ENCODE measurements around the gene ZSCAN26. TPM values are rescaled to one million over a fixed set of nuclear protein-coding genes. Genes with fewer than 3 reads are reported as not detected.
A peak's percentile ranks its signal among the peaks of the same experiment; 100 is the strongest.

The ZSCAN26 gene
- total RNA-seq, 1 donor = 20.8 TPM

DNA sequence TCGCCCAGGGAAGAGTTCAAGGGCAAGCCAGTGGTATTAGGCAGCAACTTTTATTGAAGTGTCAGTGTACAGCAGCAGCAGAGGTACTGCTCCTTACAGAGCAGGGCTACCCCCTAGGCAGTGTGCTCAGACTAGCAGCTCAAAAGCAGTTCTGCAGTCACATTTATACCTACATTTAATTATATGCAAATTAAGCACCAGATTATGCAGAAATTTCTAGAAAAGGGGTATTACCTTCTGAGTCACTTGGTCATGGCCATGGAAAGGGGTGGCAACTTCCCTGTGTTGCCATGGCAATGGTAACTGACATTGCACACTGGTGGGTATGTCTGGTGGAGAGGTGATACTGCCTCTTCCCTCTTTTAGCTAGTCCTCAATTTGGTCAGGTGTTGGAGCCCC lies 12.8 kb upstream of the ZSCAN26 start:
- no peak overlapping the region for H3K4me3 ChIP-seq (ENCODE audit: low read depth, low read length)
- DNase-seq (ENCODE audit: low read depth) = no peak
- TF ChIP-seq, protein P1, sequence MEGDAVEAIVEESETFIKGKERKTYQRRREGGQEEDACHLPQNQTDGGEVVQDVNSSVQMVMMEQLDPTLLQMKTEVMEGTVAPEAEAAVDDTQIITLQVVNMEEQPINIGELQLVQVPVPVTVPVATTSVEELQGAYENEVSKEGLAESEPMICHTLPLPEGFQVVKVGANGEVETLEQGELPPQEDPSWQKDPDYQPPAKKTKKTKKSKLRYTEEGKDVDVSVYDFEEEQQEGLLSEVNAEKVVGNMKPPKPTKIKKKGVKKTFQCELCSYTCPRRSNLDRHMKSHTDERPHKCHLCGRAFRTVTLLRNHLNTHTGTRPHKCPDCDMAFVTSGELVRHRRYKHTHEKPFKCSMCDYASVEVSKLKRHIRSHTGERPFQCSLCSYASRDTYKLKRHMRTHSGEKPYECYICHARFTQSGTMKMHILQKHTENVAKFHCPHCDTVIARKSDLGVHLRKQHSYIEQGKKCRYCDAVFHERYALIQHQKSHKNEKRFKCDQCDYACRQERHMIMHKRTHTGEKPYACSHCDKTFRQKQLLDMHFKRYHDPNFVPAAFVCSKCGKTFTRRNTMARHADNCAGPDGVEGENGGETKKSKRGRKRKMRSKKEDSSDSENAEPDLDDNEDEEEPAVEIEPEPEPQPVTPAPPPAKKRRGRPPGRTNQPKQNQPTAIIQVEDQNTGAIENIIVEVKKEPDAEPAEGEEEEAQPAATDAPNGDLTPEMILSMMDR (IDR thresholded peaks at IDR 0.05; ENCODE audit: insufficient read depth, low read length) = no peak

DNA sequence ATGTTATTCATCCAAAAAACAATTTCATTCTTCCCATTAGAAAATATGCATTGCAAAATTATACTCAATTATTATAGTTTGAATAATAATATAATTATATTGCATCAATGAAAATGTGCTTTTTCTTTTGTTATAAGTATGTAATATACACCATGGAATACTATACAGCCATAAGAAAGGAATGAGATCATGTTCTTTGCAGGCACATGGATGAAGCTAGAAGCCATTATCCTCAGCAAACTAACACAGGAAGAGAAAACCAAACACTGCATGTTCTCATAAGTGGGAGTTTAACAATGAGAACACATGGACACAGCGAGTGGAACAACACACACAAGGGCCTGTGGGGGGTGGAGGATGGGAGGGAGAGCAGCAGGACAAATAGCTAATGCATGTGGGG lies 9.9 kb upstream of the ZSCAN26 start:
- TF ChIP-seq, protein P1 (IDR thresholded peaks at IDR 0.05; ENCODE audit: insufficient read depth, low read length) = no peak
- DNase-seq (ENCODE audit: low read depth) = no peak
- H3K4me3 ChIP-seq (ENCODE audit: low read depth, low read length) = no peak overlapping the region

DNA sequence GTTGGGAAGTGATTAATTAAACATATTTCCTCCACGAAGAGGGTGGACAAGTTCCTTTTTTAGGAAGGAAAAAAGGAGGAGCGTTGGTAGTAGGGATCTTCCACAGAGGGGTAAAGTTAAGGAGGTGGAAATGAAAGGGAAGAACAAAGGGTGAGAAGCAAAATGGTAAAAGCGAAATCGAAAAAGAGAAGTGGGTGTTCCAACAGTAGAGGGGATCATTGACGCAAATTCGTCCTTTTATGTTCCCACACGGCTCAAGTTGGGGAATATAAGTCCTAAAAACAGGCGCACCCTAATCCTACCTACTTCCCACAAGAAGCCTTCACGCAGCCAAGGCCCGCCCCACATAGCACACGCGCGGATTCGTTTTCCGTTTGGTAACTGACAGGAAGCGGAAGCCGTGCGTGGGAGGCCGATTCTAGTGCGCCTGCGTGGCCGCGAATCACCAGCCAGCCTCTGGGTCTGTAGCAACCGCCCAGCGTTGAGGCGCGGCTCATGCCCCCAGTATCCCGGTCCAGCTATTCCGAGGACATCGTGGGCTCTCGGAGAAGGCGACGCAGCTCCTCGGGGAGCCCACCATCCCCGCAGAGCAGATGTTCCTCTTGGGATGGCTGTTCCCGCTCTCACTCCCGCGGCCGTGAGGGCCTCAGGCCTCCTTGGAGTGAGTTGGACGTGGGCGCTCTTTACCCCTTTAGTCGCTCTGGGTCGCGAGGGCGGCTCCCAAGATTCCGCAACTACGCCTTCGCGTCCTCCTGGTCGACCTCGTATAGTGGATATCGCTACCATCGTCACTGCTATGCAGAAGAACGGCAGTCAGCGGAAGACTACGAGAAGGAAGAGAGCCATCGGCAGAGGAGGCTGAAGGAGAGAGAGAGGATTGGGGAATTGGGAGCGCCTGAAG lies 7.8 kb upstream of the ZSCAN26 start, which contains the start of gene NKAPL:
Gene NKAPL, plus strand, starts transcription at position 421 of the 901 bp plus-strand sequence. Its CDS starts 75 bp downstream, at position 496.
- DNase-seq (ENCODE audit: low read depth) = peak; percentile 67
- TF ChIP-seq, protein P1 (IDR thresholded peaks at IDR 0.05; ENCODE audit: insufficient read depth, low read length) = no peak
- H3K4me3 ChIP-seq (ENCODE audit: low read depth, low read length) = peak within 1 kb of the TSS; percentile 45

DNA sequence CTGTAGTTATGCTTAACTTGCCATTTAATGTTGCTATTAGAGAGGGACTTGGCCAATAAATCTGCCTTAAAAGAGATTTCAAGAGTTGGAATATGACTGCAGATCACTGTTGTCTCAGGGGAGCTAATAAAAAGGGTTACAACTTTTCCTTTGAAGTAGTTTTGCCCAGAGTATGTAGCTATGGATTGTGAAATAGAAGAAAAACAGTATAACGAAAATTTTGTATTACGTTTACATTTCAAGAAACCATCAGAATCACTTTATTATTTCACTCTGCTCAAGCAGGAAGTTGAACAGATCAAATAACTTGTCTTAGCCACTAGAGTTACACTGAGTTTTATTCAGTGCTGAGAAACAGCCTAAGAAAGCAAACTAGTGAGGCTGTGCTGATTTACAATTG lies 3.0 kb upstream of the ZSCAN26 start:
- TF ChIP-seq, protein P1 (IDR thresholded peaks at IDR 0.05; ENCODE audit: insufficient read depth, low read length) = no peak
- DNase-seq (ENCODE audit: low read depth) = no peak
- no peak overlapping the region for H3K4me3 ChIP-seq (ENCODE audit: low read depth, low read length)

DNA sequence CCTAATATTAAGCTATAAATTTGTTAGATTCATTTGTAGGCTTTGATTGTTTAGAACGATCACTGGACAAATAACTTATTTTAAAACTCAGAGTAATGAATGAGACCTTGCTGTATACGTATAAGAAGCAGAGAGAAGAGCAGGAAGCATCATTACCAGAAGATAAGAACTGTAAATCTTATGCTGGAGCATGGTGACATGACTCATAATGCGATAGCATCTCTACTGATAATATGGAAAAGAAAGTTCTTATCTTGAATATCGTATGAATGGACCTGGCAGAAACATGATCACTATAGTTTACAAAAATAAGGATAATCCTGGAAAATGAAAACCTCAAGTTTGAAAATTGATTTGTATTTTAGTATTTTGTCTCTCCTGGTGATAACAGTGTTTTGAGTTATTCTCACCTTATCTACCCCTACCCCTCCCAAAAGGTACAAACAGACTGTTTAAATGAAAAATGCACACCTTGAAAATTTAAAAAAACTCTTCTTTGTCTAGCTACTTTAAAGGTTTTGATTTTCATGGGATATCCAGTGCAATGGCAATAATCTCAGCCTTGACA lies 2.0 kb upstream of the ZSCAN26 start:
- no peak overlapping the region for H3K4me3 ChIP-seq (ENCODE audit: low read depth, low read length)
- TF ChIP-seq, protein P1 (IDR thresholded peaks at IDR 0.05; ENCODE audit: insufficient read depth, low read length) = no peak
- no peak for DNase-seq (ENCODE audit: low read depth)

DNA sequence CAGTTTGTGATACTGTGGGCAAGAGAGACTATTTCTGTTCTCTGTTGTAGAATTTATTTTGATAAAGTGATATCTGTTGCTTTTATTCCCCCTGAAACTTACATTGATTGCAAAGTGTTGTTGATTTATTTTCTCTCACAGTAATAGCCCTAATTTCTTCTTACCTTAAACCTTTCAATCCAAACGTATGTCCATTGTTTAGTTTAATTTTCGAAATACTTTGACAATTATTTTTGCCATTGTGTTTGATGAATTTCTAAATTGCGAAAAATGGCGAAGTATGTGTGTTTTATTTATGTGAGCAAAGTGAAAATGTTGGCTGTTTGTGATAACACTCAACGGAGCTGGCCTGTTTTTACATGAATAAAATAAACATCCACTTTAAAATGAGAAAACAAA lies 381 bp upstream of the ZSCAN26 start:
- DNase-seq (ENCODE audit: low read depth) = no peak

More for the DNA sequence above, 381 bp upstream of the ZSCAN26 start:
- H3K4me3 ChIP-seq (ENCODE audit: low read depth, low read length) = peak overlapping the region; percentile 69
- TF ChIP-seq, protein P1 (IDR thresholded peaks at IDR 0.05; ENCODE audit: insufficient read depth, low read length) = no peak
